Measurements from ENCODE around the gene PPP4R2. TPM values are rescaled to one million over a fixed set of nuclear protein-coding genes. Genes with fewer than 3 reads are reported as not detected.
A peak's percentile ranks its signal among the peaks of the same experiment; 100 is the strongest.

Gene PPP4R2
- total and polyA plus RNA-seq, 2 donors (not counting 3 experiments of a cell fraction or from before 2014, with no cell fraction given), result 6.5 to 74.4 TPM

GRCh38 chr3:72977060-72977808 lies 19.4 kb upstream of the PPP4R2 start:
- no TSS peak for BruUV-seq (replicated peaks)
- TF ChIP-seq POLR2AphosphoS5 (IDR thresholded peaks at IDR 0.05; ENCODE audit: insufficient read depth, low read depth, low read length) (no peak), MYC (IDR thresholded peaks at IDR 0.05; ENCODE audit: low read depth, low read length) (no peak), MAX (IDR thresholded peaks at IDR 0.05; ENCODE audit: insufficient read depth, insufficient read length) (no peak), FOS (IDR thresholded peaks at IDR 0.05; ENCODE audit: borderline replicate concordance, insufficient read depth, low read length) (no peak), GATA2 (IDR thresholded peaks at IDR 0.05; ENCODE audit: insufficient read depth, insufficient read length, low read depth, low read length) (no peak), JUN (IDR thresholded peaks at IDR 0.05; ENCODE audit: borderline replicate concordance, insufficient read depth, insufficient read length, low read depth) (no peak), POLR2A (IDR thresholded peaks at IDR 0.05; ENCODE audit: low read depth, low read length) (no peak), EZH2 (IDR thresholded peaks at IDR 0.05; ENCODE audit: borderline replicate concordance, low read depth, low read length, severe bottlenecking) (no peak)
- TF ChIP-seq, protein P1, sequence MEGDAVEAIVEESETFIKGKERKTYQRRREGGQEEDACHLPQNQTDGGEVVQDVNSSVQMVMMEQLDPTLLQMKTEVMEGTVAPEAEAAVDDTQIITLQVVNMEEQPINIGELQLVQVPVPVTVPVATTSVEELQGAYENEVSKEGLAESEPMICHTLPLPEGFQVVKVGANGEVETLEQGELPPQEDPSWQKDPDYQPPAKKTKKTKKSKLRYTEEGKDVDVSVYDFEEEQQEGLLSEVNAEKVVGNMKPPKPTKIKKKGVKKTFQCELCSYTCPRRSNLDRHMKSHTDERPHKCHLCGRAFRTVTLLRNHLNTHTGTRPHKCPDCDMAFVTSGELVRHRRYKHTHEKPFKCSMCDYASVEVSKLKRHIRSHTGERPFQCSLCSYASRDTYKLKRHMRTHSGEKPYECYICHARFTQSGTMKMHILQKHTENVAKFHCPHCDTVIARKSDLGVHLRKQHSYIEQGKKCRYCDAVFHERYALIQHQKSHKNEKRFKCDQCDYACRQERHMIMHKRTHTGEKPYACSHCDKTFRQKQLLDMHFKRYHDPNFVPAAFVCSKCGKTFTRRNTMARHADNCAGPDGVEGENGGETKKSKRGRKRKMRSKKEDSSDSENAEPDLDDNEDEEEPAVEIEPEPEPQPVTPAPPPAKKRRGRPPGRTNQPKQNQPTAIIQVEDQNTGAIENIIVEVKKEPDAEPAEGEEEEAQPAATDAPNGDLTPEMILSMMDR (IDR thresholded peaks at IDR 0.05; ENCODE audit: extremely low read depth in 1 of 2, insufficient read depth in 1 of 2, low read depth in 1 of 2, low read length in 2 of 2), result no peak
- FAIRE-seq, result peak; percentile 56
- POLR2A ChIA-PET, result no interaction called here
- Histone ChIP-seq H3K36me3 (ENCODE audit: control insufficient read depth in 2 of 2, extremely low read depth in 1 of 2, insufficient read depth in 2 of 2, low read length in 2 of 2) (no peaks in the 10 kb centered on the region), H3K9me1 (replicated peaks; ENCODE audit: control insufficient read depth, extremely low read depth, insufficient read depth, low read length) (no peaks in the 10 kb centered on the region), H3K79me2 (ENCODE audit: control insufficient read depth, insufficient read depth, low read length) (no peaks in the 10 kb centered on the region), H3K9me3 (replicated peaks; ENCODE audit: control insufficient read depth, insufficient read depth, low read length) (no peaks in the 10 kb centered on the region), H3K4me3 (replicated peaks in 1 of 3; ENCODE audit: insufficient read depth in 1 of 3, low read depth in 1 of 3, low read length in 3 of 3) (no peak overlapping the region), H2AFZ (ENCODE audit: low read depth, low read length) (no peak overlapping the region), H3K9ac (replicated peaks; ENCODE audit: extremely low read depth, insufficient read depth, low read length) (no peak overlapping the region), H3K27me3 (ENCODE audit: control insufficient read depth in 2 of 2, insufficient read depth in 2 of 2, low read length in 2 of 2) (peaks cover 4 to 5% of the 10 kb centered on the region in 2 experiments), H3K4me1 (ENCODE audit: control insufficient read depth, extremely low read depth, insufficient read depth, low read length) (no peaks in the 10 kb centered on the region), H4K20me1 (replicated peaks; ENCODE audit: control insufficient read depth, extremely low read depth, insufficient read depth, low read length) (no peaks in the 10 kb centered on the region), H3K4me2 (ENCODE audit: insufficient read depth, low read length) (no peak overlapping the region), H3K27ac (ENCODE audit: insufficient read depth, low read depth, low read length) (no peak overlapping the region)
- intact Hi-C loops (cut with micrococcal nuclease) (no loop called here), dilution Hi-C loops (cut with MboI; ENCODE audit: extremely low pct_ligation_motif_present, low sequenced_read_pairs) (no loop called here)
- CTCF ChIA-PET, result interaction anchor here (0.5 kb wide), 1 partner anchor 39 kb away, joined by 3 read pairs; no protein-coding TSS in a partner anchor
- no peak for DNase-seq (ENCODE audit: low read depth, low spot score)

All from endothelial cell of umbilical vein (primary cell).